ENCODE results near the gene VPS54.
"Not testable (repeated sequence)": the region's sequence is repeated elsewhere in the genome, so short reads cannot be mapped to it uniquely, and the experiment has no call there.

VPS54 gene

DNA sequence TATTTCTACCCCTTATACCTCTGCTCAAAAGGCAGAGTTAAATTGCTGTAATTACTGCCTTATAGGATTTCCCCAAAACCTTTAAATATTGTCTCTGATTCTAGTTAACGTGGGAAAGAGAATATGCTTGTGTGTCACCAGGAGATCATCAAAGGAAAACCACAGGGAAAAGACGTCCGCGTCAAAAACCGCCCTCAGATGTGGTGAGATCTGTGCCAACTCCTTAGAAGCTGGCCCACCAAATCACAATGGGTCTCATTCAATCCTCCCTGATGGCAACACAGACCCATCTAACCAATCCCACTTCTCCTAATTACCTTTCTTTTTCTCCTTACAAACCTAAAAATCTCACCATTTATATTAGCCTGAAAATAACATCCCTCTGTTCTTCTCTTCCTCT, 25.4 kb downstream of the VPS54 start:
- no peak for DNase-seq (ENCODE audit: low spot score)

DNA sequence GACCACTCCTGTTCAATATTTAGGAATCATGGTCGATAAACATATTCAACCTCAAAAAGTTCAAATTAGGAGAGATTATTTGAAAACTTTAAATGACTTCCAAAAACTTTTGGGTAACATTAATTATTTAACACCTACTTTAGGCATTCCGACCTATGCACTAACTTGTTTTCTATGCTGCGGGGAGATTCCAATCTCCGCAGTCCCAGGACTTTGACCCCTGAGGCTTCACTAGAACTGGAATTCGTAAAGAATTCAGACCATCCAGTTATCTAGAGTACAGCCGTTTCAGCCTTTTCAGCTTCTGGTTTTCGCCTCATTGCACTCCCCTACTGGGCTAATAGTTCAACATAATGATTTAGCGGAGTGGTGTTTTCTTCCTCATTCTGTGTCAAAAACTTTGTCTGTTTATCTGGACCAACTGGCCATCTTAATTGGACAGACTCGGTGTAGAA, 26.1 kb downstream of the VPS54 start:
- DNase-seq (ENCODE audit: low spot score): not testable (repeated sequence)

DNA sequence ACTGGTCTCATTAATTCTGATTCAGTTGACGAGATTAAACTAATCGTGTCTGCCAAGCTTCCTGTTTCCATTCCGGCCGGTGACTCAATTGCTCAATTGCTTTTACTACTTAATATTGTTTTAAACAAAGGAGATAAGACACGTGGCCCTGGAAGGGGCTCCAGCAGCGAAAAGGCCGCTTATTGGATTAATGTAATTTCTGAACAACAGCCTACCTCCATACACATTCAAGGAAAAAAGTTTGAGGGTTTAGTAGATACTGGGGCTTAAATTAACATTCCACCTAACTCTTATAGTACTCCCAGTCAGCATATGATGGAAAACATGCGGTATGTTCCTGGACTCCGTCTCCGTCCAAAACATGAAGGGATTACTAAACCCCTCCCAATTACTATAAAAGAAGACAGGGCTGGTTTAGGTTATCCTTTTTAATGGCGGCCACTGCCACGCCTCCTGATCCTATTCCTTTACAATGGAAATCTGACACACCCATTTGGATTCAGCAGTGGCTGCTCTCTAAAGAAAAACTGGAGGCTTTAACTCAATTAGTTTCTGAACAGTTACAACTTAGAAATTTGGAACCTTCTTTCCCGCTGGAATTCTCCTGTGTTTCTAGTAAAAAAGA, 27.1 kb downstream of the VPS54 start:
- no peak for DNase-seq (ENCODE audit: low spot score)

DNA sequence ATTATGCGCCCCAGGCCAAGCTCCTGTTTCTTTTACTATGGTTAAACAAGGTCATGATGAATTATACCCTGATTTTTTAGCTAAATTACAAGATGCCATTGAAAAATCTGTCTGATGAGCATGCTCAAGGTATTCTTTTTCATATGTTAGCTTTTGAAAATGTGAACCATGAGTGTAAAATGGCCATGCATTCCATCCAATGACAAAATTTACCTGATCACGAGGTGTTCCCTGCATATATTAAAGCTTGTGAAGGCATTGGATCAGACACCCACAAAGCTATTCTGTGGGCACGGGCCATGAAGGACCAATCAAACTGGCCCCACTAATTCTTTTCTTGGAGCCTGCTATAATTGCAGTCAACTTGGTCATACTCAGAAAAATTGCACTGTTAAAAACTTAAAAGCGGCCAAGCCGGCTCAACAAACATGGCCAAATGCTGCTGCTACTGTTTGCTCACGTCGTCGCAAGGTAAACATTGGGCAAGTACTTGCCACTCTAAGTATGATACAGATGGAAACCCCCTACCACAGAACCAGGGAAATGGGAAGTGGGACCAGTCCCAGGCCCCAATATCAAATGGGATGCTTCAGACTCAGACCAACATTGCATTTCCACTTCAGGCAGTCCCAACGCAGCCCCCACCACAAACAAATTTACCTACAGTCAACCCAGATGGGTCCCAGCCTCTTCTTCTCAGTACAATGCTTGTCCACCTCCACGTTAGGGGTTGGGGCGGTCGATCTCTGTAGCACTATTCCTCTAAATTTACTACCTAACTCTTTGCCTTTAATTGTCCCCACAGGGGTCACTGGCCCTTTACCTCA, 27.8 kb downstream of the VPS54 start:
- DNase-seq (ENCODE audit: low spot score): not testable (repeated sequence)

DNA sequence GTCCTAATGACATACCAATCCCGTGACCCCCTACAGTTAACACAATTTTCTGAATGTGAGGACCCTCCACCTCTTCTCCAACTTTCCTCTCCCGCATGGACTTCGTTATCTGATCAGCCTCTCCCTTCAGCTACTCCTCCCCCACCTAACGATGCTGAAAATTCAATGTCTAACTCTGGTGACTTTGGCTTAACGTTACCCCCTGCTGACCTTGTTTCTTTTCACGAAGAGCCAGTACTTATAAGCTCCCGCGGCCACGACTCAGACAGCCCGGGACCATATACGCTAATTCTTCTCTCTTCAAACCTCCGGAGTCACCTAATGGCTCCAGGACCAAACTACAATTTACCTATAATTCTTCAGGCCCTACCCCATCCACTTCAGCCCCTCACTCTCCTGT, 29.2 kb downstream of the VPS54 start:
- no peak for DNase-seq (ENCODE audit: low spot score)

DNA sequence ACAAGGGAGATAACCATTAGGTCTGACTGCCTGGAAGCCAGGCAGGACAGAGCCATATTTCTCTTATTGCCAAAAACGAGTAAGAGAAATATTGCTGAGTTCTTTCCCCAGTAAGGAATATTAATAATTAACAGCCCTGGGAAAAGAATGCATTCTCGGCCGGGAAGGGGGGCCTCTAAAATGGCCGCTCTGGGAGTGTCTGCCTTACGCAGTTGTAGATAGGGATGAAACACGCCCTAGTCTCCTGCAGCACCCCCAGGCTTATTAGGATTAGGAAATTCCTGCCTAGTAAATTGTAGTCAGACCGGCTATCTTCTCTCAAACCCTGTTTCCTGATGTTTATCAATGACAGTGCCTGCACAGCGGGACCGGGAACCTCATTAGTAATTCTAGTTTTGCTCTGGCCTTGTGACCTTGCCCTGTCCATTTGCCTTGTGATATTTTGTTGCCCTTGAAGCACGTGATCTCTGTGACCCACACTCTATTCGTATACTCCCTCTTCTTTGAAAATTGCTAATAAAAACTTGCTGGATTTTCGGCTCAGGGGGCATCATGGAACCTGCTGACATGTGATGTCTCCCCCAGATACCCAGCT, 30.3 kb downstream of the VPS54 start:
- DNase-seq (ENCODE audit: low spot score): not testable (repeated sequence)

DNA sequence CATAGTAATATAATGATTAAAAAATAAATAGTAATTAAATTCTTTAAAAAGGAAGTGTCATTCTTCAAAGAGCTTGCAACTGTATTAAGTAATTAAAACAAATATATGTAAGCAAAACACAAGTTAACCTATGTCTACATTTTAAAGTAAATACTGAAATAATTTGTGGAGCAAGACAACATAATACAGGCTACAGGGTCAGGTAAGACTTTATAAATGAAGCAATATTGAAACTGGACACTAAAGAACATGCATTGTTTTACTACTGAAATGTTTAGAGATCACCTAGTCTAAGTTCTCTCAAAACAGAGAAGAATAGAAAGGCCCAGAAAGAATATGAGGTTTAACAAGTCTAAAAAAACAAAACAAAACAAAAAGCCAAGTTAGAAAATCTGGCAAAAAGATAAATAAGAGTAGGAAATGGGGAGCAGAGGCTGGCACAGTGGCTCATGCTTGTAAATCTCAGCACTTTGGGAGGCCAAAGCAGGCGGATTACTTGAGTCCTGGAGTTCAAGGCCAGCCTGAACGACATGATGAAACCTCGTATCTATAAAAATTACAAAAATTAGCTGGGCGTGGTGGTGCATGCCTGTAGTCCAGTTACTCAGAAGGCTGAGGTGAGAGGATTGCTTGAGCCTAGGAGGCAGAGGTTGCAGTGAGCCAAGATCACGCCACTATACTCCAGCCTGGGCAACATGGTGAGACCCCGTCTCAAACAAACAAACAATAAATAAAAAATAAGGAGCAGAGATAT, 34.4 kb downstream of the VPS54 start:
- no peak for DNase-seq (ENCODE audit: low spot score)

DNA sequence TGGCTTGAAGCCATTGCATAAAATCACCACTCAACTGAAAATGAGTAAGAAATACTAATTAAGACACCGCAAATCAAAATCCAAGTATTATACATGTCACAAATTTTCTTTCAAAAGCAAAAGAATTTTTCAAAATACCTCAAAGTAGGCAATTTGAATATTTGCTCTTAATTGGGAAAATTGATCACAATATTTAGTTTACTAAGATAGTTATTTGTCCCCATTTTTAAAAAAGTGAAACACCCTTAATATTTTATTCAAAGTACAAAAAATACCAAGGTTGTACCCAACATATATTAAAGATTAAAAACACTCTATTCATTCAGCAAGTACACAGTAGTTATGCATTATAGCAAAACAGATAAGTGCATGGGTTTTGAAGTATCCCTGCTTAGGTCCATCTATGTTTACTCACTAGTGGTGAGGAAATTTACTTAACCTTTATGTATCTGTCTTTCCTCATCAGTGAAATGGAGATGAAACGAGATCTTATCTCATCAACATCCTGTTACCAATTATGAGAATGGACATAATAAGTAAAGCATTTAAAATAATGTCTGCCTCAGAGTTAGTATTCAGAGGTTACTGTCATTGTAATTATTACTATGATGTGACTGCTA, 35.1 kb downstream of the VPS54 start:
- DNase-seq (ENCODE audit: low spot score): no peak

DNA sequence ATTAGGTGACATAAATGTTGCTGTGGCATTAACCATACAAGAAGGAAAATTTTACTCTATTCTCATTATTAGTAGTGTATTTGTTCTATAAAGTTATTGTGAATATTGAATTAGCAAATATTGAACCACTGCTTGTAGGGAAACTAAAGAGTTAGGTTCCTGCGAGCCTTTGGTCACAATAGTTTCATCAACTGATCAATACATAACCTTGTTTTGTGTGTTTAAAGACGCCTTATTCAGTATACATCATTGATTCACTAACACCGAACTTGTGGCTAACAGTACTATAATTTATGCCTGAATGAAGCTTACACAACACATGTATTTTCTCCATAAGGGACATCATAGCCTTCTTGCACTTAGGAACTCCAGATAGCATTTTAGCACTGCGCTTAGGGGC, 36.9 kb downstream of the VPS54 start:
- DNase-seq (ENCODE audit: low spot score): no peak

DNA sequence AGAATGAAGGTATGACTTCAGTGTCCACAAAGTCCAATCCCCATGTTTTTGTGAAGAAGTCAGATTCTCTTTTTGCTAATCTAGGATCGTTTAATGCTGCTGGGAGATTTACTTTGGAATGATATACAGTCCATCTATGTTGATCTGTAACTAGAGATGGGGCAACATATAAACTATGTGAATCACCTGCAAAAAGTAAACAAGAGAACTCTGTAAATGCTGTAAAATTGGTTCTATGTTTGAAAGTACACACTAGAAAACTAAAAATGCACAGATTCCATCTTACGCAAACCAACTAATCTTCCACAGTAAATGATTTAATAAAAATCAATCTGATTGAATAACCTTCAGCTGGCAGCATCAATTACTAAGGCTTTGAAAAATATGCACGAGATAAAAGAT, 37.5 kb downstream of the VPS54 start:
- DNase-seq (ENCODE audit: low spot score): no peak

DNA sequence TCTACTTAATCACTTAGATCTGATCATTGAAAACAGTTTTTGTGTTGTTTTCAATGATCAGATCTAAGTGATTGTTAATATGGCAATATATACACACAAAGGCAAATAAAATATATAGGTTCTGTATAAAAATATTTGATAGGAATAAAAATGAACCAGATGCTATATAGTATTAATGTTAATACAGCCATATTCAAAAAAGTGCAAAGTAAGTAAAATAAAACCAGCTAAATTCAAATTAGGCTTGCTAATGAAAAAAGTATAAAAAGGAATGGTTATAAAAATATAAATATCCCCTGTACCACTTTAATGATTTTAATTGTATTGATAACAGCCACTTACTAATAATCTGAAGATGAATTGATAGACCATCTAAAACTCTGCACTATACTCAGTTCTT, 38.4 kb downstream of the VPS54 start:
- no peak for DNase-seq (ENCODE audit: low spot score)

DNA sequence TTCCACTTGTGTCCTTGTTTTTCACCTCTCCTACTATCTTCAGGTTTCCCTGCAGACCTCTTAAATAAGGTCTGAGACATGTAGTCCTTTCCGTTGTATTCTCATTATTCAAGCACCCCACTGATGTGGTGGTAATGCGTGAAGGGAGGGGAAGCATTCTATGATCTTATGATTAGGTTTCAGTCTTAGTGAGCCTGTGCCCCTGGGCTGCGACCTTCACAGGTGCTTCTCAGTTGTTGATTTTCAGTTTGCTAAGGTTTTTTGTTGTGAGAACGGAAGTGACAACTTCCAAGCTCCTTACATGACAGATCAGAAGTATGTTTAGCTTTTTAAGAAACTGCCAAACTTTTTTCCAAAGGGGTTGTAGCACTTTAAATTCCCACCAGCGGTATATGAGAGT, 41.3 kb downstream of the VPS54 start:
- no peak for DNase-seq (ENCODE audit: low spot score)

DNA sequence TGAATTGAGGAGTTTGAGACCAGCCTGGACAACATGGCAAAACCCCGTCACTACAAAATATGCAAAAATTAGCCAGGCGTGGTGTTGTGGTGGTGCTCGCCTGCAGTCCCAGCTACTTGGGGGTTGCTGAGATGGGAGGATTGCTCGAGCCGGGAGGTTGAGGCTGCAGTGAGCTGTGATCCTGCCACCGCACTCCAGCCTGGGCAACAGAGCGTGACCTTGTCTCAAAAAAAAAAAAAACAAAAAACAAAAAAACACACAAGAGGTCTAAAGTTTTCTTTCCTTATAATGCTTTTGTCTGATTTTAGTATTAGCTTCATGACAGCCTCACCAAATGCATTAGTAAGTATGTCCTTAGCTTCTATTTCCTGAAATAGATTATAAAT, 43.1 kb downstream of the VPS54 start:
- no peak for DNase-seq (ENCODE audit: low spot score)

DNA sequence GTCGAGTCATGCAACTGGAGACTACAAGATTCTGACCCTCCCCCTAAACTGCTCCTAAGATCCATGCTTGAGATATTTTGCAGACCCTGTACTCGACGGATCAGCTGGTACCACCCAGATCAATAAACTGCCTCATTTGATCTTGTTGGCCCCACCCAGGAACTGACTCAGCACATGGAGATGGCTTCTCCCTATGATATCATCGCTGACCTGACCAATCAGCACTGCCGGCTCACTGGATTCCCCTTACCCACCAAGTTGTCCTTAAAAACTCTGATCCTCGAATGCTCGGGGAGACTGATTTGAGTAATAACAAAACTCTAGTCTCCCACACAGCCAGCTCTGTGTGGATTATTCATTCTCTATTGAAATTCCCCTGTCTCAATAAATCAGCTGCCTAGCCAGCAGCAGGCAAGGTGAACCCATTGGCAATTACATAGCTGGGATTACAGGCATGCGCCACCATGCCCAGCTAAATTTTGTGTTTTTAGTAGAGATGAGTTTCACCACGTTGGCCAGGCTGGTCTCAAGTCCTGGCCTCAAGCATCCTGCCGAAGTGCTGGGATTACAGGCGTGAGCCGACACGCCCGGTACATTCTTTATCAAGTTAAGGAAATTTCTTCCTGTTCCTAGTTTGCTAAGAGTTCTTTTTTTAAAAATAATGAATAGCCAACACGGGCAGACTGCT, 43.6 kb downstream of the VPS54 start:
- DNase-seq (ENCODE audit: low spot score): no peak

DNA sequence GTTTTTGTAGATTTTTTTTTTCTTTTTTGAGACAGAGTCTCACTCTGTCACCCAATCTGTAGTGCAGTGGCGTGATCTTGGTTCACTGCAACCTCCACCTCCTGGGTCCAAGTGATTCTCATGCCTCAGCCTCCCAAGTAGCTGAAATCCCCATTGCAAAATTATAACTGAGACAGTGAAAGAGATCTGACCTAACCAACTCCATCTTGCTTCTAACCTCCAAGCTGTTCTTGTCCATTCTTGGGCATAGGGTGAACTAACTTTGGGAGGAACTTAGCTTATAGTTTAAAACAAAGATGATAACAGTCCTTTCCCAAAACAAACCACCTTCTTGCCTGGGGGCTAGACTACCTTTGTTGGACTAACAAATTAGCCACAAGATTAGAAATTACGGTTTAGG, 44.2 kb downstream of the VPS54 start:
- DNase-seq (ENCODE audit: low spot score): not testable (repeated sequence)

DNA sequence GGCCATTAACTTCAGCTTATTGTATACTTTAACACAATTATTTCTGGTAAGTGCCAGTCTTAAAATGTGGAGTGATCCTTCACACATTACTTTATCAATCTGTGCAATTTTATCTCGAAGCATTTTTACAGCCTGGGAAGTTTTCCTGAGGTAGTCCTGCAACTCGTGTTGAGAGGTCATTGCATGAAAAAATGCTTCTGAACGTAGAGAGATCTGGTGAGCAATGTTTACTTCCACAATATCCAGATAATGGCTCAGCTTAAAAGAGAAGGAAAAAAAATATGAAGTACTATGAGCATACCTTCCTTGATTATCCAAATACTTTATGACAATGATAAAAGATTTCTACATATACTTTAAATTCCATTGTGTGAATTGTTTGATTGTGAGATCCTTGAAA, 57.0 kb downstream of the VPS54 start:
- DNase-seq (ENCODE audit: low spot score): no peak

DNA sequence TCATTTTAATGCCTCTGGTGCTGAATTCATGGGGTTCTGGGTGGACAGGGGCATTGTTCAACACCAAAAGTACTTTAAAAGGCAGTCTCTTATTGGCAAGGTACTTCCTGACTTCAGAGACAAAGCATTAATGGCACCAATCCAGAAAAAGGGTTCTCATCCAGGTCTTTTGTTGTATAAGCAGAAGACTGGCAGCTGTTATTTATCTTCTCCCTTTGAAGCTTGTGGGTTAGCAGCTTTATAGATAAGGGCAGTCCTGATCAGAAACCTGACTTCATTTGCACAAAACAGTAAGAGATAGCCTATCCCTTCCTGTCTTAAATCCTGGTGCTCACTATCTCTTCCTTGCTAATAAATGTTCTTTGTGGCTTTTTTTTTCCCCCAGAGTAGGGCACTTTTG, 68.8 kb downstream of the VPS54 start:
- DNase-seq (ENCODE audit: low spot score): no peak

DNA sequence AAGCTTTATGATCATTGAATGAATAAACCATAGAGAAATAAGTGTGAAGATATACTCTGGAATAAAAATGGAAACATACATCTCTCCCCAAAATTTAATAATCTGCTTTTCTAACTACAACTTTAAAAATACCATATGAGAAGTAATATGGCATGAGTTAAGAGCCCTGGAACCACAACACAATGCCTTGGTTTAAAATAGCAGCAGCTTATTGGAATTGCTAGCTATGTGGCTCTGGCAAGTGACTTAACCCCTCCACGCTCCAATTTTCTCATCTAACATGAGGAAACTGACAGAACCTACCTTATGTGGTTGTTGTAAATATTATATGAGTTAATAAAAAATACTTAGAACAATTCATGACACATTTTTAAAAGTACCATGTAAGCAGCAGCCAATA, 76.4 kb downstream of the VPS54 start:
- DNase-seq (ENCODE audit: low spot score): no peak

DNA sequence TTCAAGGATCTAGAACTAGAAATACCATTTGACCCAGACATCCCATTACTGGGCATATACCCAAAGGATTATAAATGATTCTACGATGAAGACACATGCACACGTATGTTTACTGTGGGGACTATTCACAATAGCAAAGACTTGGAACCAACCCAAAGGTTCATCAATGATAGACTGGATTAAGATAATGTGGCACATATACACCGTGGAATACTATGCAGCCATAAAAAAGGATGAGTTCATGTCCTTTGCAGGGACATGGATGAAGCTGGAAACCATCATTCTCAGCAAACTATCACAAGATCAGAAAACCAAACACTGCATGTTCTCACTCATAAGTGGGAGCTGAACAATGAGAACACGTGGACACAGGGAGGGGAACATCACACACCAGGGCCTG, 87.1 kb downstream of the VPS54 start:
- DNase-seq (ENCODE audit: low spot score): not testable (repeated sequence)

DNA sequence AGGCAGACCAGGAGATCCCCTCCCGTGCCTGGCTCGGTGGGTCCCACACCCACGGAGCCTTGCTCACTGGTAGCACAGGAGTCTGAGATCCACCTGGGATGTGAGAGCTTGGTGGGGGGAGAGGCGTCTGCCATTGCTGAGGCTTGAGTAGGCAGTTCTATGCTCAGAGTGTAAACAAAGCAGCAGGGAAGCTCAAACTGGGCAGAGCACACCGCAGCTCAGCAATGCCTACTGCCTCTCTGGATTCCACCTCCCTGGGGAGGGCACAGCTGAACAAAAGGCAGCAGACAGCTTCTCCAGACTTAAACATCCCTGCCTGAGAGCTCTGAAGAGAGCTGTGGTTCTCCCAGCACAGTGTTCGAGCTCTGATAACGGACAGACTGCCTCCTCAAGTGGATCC, 92.4 kb downstream of the VPS54 start:
- DNase-seq (ENCODE audit: low spot score): no peak

DNA sequence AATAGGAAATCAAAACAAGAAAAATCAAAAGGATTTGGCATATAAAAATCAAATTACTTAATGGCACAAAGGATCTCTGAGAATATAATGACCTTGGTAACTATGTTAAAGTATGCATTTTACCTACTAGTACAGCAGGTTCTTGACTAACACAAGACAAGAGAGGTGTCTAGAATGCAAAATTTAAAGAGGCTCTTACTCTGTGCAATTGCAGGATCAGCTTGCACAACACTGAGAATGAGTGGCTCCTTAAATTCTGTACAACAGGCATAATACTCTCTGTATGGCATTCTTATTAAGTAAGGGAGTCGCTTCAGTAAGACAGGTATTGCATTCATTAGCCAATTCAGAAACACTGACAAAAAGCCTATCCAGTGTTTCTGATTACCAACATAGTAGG, 104.9 kb downstream of the VPS54 start:
- no peak for DNase-seq (ENCODE audit: low spot score)

DNA sequence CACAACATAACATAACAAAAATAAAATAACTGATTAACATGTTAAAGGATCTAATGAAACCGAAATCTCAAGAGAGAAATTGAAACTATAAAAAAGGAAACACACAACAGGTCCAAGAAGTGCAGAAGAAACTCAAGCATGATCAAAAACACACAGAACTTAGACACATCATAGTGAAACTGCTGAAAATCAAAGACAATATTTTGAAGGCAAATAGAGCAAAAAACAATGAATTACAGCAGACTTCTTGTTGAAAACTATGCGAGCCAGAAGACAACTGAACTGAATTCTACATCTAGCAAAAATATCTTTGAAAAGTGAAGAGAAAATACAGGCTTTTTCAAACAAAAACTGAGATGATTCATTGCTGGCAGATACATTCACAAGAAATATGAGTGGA, 116.2 kb downstream of the VPS54 start:
- DNase-seq (ENCODE audit: low spot score): no peak
